H1 (cell line): ENCODE results near the gene PIERCE2. TPM values are rescaled to one million over a fixed set of nuclear protein-coding genes. Genes with fewer than 3 reads are reported as not detected.

Experiments used
- ATF2 ChIP-seq: IDR thresholded peaks from 2 replicates; pipeline ENCODE4 v1.6.1; 2012; ENCODE audit warnings: low read length, inconsistent platforms
- ATF3 ChIP-seq: IDR thresholded peaks from 2 replicates; pipeline ENCODE4 v1.6.1; 2011; ENCODE audit warnings: low read depth, mild to moderate bottlenecking, low read length; ENCODE audit not compliant: insufficient read depth
- CHD7 ChIP-seq: fragments of 300-600 bp; sonication (generic); IDR thresholded peaks from 2 replicates; pipeline ENCODE4 v1.7.1; 2012; ENCODE audit warnings: low read length, moderate library complexity, mild to moderate bottlenecking, inconsistent platforms; ENCODE audit not compliant: insufficient replicate concordance
- E2F6 ChIP-seq: IDR thresholded peaks from 2 replicates; pipeline ENCODE4 v1.6.1; 2012; ENCODE audit warnings: inconsistent platforms
- KDM4A ChIP-seq: IDR thresholded peaks from one replicate; pipeline ENCODE4 v1.7.1; 2012; ENCODE audit warnings: low read depth, mild to moderate bottlenecking, moderate library complexity, low read length, inconsistent platforms; ENCODE audit not compliant: severe bottlenecking
- polyA plus RNA-seq, 7 experiments: library from polyadenylated mRNA; depleted of rRNA in 3 of 7; stranded (reverse) in 5 of 7; unstranded in 2 of 7; fragments of >200 nt in 5 of 7; fragments of 200-250 nt in 2 of 7; gene quantifications; 1 replicate in 5 of 7; 2 replicates in 1 of 7; 4 replicates in 1 of 7; pipeline versions ENCODE4 v1.2.1 to v1.2.3, GENCODE V29; 2011 to 2013; ENCODE audit warnings: missing spikeins in 2 of 7, mixed read lengths in 2 of 7
- total RNA-seq: library from RNA; stranded (reverse); fragmentation: NEBNext Ultra II Directional; extraction: Animal tissue kit (Norgen Biotek cat#: 25700); gene quantifications from 2 replicates; pipeline ENCODE4 v1.2.1, GENCODE V29; 2021

Gene PIERCE2
- total and polyA plus RNA-seq, 2 of the 8 experiments (the other 6 are each of a cell fraction or from before 2014, with no cell fraction given), result 1.9 to 2.7 TPM

- TF ChIP-seq CHD7 (peak; percentile 56), E2F6 (peak; percentile 34; the same call in 1 of the 2 replicates), ATF3 (0 out of 2 replicates have a peak, but pooled peaks have one; percentile 25), KDM4A (peak; percentile 73), ATF2 (no peak)
These were observed at the start of gene PIERCE2, which contains the start of gene CCPG1 (continued) for GRCh38 chr15:55408012-55408928.
